ENCODE data around the gene DCUN1D4. TPM values are rescaled to one million over a fixed set of nuclear protein-coding genes. Genes with fewer than 3 reads are reported as not detected.

DCUN1D4 gene
- total RNA-seq, 1 donor from 2014 or later, result 31.5 TPM

GRCh38 chr4:51862199-51862598 is 19.2 kb downstream of the DCUN1D4 start:
- Mint-ChIP-seq H3K27ac (no peak overlapping the region), H3K9me3 (no peaks in the 10 kb centered on the region), H3K4me3 (ENCODE audit: low read depth) (no peak overlapping the region), H3K36me3 (ENCODE audit: low read depth) (peaks cover 20% of the 10 kb centered on the region), H3K27me3 (ENCODE audit: low read depth) (no peaks in the 10 kb centered on the region), H3K4me1 (ENCODE audit: low read depth) (peaks cover 3% of the 10 kb centered on the region)
- intact Hi-C loops (cut with micrococcal nuclease), result no loop called here
- DNase-seq (ENCODE audit: low spot score), result no peak

DNA sequence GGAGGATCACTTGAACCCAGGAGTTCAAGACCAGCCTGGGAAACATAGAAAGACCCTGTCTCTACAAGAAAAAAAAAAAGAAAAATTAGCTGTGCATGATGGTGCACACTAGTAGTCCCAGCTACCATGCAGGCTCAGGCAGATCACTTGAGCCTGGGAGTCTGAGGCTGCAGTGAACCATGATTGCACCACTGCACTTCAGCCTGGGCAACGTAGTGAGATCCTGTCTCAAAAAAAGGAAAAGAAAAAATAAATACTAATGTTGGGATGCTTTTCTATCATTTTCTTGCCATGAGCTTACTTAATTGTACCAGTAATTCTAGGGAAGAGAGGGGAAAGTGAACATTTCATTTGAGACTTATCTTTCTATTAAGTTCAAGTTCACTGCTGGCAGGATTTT is 19.8 kb downstream of the DCUN1D4 start:
- Mint-ChIP-seq H3K4me3 (ENCODE audit: low read depth) (no peak overlapping the region), H3K9me3 (no peaks in the 10 kb centered on the region), H3K27me3 (ENCODE audit: low read depth) (no peaks in the 10 kb centered on the region), H3K4me1 (ENCODE audit: low read depth) (peaks cover 3% of the 10 kb centered on the region), H3K36me3 (ENCODE audit: low read depth) (peaks cover 23% of the 10 kb centered on the region), H3K27ac (no peak overlapping the region)
- intact Hi-C loops (cut with micrococcal nuclease), result no loop called here
- DNase-seq (ENCODE audit: low spot score), result no peak

- intact Hi-C loops (cut with micrococcal nuclease), result no loop called here
- Mint-ChIP-seq H3K36me3 (ENCODE audit: low read depth) (peaks cover 23% of the 10 kb centered on the region), H3K9me3 (no peaks in the 10 kb centered on the region), H3K4me3 (ENCODE audit: low read depth) (no peak overlapping the region), H3K27ac (no peak overlapping the region), H3K4me1 (ENCODE audit: low read depth) (no peaks in the 10 kb centered on the region), H3K27me3 (ENCODE audit: low read depth) (no peaks in the 10 kb centered on the region)
- no peak for DNase-seq (ENCODE audit: low spot score)
Observed at GRCh38 chr4:51865717-51866116, 22.8 kb downstream of the DCUN1D4 start.

- H3K36me3 Mint-ChIP-seq (ENCODE audit: low read depth), result peaks cover 28% of the 10 kb centered on the region
- no peak for DNase-seq (ENCODE audit: low spot score)
Observed at GRCh38 chr4:51866835-51867234, 23.9 kb downstream of the DCUN1D4 start.

DNA sequence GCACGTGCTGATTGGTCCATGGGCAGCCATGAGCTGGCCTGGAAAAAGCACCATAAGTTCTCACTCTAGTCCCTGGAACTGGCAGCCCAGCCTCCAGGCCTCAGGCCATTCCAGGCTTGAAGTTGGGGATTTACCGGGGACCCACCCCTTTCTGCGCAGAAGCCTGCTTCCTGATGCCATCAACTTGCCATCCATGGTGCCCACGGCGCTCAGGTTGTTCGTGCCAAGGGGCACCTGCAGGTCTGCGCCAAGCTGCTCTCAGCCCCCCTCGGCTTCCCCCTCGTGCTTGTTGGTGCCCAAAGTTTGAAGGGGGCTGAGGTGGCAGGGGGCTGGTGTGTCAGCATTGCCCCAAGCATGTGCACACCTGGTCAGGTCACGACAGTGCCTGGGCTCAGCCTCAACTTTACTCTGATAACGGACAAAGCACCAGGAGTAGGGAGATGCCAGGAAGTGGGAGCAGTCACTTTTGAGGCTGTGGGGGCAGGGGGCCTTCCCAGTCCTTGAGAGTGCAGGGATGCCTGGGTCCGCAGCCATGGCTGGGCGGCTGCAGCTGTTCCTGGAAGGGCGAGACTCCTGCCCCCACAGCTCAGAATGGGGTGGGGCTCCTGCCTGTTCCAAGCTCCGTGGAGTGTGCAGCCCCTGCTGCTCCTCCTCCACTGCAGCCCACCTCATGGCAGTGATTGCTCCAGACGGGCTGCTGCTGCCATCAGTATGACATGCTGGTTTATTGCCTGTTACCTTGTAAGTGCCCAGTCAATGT is 24.9 kb downstream of the DCUN1D4 start:
- Mint-ChIP-seq H3K27me3 (ENCODE audit: low read depth) (no peaks in the 10 kb centered on the region), H3K36me3 (ENCODE audit: low read depth) (peaks cover 35% of the 10 kb centered on the region), H3K27ac (no peak overlapping the region), H3K4me1 (ENCODE audit: low read depth) (no peaks in the 10 kb centered on the region), H3K9me3 (no peaks in the 10 kb centered on the region), H3K4me3 (ENCODE audit: low read depth) (no peak overlapping the region)
- intact Hi-C loops (cut with micrococcal nuclease), result no loop called here
- no peak for DNase-seq (ENCODE audit: low spot score)

More at GRCh38 chr4:51866835-51867234, 23.9 kb downstream of the DCUN1D4 start:
- no peak overlapping the region for H3K4me3 Mint-ChIP-seq (ENCODE audit: low read depth)
- no peaks in the 10 kb centered on the region for H3K27me3 Mint-ChIP-seq (ENCODE audit: low read depth)
- H3K9me3 Mint-ChIP-seq, result no peaks in the 10 kb centered on the region
- no peak overlapping the region for H3K27ac Mint-ChIP-seq
- intact Hi-C loops (cut with micrococcal nuclease), result no loop called here
- no peaks in the 10 kb centered on the region for H3K4me1 Mint-ChIP-seq (ENCODE audit: low read depth)

- Mint-ChIP-seq H3K4me3 (ENCODE audit: low read depth) (no peak overlapping the region), H3K36me3 (ENCODE audit: low read depth) (peaks cover 37% of the 10 kb centered on the region), H3K9me3 (no peaks in the 10 kb centered on the region), H3K27ac (no peak overlapping the region), H3K27me3 (ENCODE audit: low read depth) (no peaks in the 10 kb centered on the region), H3K4me1 (ENCODE audit: low read depth) (no peaks in the 10 kb centered on the region)
- no peak for DNase-seq (ENCODE audit: low spot score)
- intact Hi-C loops (cut with micrococcal nuclease), result no loop called here
Observed at GRCh38 chr4:51868449-51868847, 25.5 kb downstream of the DCUN1D4 start.

DNA sequence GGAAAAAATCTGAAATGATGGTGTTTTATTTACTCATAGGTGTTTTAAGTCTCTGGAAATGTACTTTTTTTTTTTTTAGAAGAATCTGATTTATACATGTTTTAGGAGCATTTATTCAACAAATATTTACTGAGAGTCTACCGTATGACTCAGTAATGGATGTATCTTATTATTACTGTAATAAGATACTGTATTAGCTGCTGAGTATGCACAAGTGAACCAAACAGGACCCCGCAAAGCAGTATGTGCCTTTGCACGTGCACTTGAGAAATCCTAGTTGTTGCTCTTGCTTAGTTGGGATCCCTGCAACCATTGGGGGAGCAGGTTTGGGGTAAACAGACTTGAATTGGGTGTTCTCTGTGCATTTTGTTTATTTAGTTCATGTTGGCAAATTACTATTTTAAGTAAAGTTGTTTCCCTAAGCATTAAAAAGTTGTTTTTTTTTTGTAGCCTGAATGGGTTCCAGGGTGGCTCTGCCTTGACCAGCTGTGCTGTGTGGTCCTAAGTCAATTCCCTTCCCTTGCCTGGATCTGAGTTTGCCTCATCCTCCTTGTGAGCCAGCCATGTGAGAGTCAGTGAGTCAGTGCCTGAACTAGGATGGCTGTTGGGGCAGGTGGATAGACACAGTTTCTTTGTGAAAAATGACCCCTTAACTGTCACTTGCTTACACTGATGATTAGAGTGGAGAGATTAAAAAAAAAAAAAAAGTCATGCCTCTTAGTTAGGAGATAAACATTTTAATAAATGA is 27.7 kb downstream of the DCUN1D4 start:
- DNase-seq (ENCODE audit: low spot score), result no peak
- H3K4me3 Mint-ChIP-seq (ENCODE audit: low read depth), result no peak overlapping the region
- H3K27ac Mint-ChIP-seq, result no peak overlapping the region
- H3K9me3 Mint-ChIP-seq, result no peaks in the 10 kb centered on the region
- no peaks in the 10 kb centered on the region for H3K27me3 Mint-ChIP-seq (ENCODE audit: low read depth)
- peaks cover 42% of the 10 kb centered on the region for H3K36me3 Mint-ChIP-seq (ENCODE audit: low read depth)
- no peaks in the 10 kb centered on the region for H3K4me1 Mint-ChIP-seq (ENCODE audit: low read depth)
- intact Hi-C loops (cut with micrococcal nuclease), result no loop called here

- intact Hi-C loops (cut with micrococcal nuclease), result no loop called here
- H3K27ac Mint-ChIP-seq, result no peak overlapping the region
- H3K4me3 Mint-ChIP-seq (ENCODE audit: low read depth), result no peak overlapping the region
- peaks cover 45% of the 10 kb centered on the region for H3K36me3 Mint-ChIP-seq (ENCODE audit: low read depth)
- H3K9me3 Mint-ChIP-seq, result no peaks in the 10 kb centered on the region
- DNase-seq (ENCODE audit: low spot score), result no peak
- no peaks in the 10 kb centered on the region for H3K27me3 Mint-ChIP-seq (ENCODE audit: low read depth)
- H3K4me1 Mint-ChIP-seq (ENCODE audit: low read depth), result no peaks in the 10 kb centered on the region
Observed at GRCh38 chr4:51872283-51872997, 29.5 kb downstream of the DCUN1D4 start.

- Mint-ChIP-seq H3K36me3 (ENCODE audit: low read depth) (peaks cover 54% of the 10 kb centered on the region), H3K9me3 (no peaks in the 10 kb centered on the region), H3K4me1 (ENCODE audit: low read depth) (no peaks in the 10 kb centered on the region), H3K27ac (no peak overlapping the region), H3K4me3 (ENCODE audit: low read depth) (no peak overlapping the region), H3K27me3 (ENCODE audit: low read depth) (no peaks in the 10 kb centered on the region)
- intact Hi-C loops (cut with micrococcal nuclease), result no loop called here
- DNase-seq (ENCODE audit: low spot score), result no peak
Observed at GRCh38 chr4:51874551-51874950, 31.6 kb downstream of the DCUN1D4 start.

GRCh38 chr4:51878431-51878830 is 35.5 kb downstream of the DCUN1D4 start:
- no peaks in the 10 kb centered on the region for H3K4me1 Mint-ChIP-seq (ENCODE audit: low read depth)
- intact Hi-C loops (cut with micrococcal nuclease), result no loop called here
- DNase-seq (ENCODE audit: low spot score), result no peak
- no peaks in the 10 kb centered on the region for H3K27me3 Mint-ChIP-seq (ENCODE audit: low read depth)
- no peaks in the 10 kb centered on the region for H3K9me3 Mint-ChIP-seq
- peaks cover 47% of the 10 kb centered on the region for H3K36me3 Mint-ChIP-seq (ENCODE audit: low read depth)
- H3K27ac Mint-ChIP-seq, result no peak overlapping the region
- no peak overlapping the region for H3K4me3 Mint-ChIP-seq (ENCODE audit: low read depth)

GRCh38 chr4:51880016-51880915 is 37.3 kb downstream of the DCUN1D4 start:
- Mint-ChIP-seq H3K4me1 (ENCODE audit: low read depth) (no peaks in the 10 kb centered on the region), H3K4me3 (ENCODE audit: low read depth) (no peak overlapping the region), H3K9me3 (no peaks in the 10 kb centered on the region), H3K27ac (no peak overlapping the region), H3K27me3 (ENCODE audit: low read depth) (no peaks in the 10 kb centered on the region), H3K36me3 (ENCODE audit: low read depth) (peaks cover 36% of the 10 kb centered on the region)
- intact Hi-C loops (cut with micrococcal nuclease), result no loop called here
- no peak for DNase-seq (ENCODE audit: low spot score)

DNA sequence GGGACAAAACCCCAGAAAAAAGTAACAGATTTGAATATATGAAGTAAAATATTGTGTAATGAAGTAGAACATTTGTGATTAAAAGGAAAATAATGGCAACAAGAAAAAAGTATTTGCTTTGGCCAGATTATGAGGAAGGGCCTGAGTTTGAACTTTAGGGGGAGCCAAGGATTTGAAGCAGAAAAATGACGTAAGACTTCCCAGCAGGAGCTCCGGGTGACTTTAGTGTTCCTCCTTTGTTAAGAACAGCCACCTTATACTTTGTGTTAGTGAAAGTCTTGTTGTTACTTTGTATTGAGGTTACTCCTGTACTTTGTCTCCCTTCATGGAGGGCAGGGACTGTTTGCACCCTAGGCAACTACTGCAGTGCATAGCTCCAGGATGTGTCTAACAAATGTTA is 41.1 kb downstream of the DCUN1D4 start:
- no peaks in the 10 kb centered on the region for H3K27me3 Mint-ChIP-seq (ENCODE audit: low read depth)

More for the DNA sequence above, 41.1 kb downstream of the DCUN1D4 start:
- no peaks in the 10 kb centered on the region for H3K4me1 Mint-ChIP-seq (ENCODE audit: low read depth)
- H3K4me3 Mint-ChIP-seq (ENCODE audit: low read depth), result no peak overlapping the region
- H3K36me3 Mint-ChIP-seq (ENCODE audit: low read depth), result peaks cover 23% of the 10 kb centered on the region
- H3K27ac Mint-ChIP-seq, result no peak overlapping the region
- intact Hi-C loops (cut with micrococcal nuclease), result no loop called here
- no peak for DNase-seq (ENCODE audit: low spot score)
- H3K9me3 Mint-ChIP-seq, result no peaks in the 10 kb centered on the region
